HL-60/S4 (cell line): ENCODE measurements around the gene TSPYL6.

ENCODE experiments used
- in situ Hi-C: fragments of 300-500 bp; cut with MboI; formaldehyde crosslinking; loops from 2 replicates; pipeline ENCODE4 v1.14.3; 2022; ENCODE audit warnings: low sequenced_read_pairs

The TSPYL6 gene

DNA sequence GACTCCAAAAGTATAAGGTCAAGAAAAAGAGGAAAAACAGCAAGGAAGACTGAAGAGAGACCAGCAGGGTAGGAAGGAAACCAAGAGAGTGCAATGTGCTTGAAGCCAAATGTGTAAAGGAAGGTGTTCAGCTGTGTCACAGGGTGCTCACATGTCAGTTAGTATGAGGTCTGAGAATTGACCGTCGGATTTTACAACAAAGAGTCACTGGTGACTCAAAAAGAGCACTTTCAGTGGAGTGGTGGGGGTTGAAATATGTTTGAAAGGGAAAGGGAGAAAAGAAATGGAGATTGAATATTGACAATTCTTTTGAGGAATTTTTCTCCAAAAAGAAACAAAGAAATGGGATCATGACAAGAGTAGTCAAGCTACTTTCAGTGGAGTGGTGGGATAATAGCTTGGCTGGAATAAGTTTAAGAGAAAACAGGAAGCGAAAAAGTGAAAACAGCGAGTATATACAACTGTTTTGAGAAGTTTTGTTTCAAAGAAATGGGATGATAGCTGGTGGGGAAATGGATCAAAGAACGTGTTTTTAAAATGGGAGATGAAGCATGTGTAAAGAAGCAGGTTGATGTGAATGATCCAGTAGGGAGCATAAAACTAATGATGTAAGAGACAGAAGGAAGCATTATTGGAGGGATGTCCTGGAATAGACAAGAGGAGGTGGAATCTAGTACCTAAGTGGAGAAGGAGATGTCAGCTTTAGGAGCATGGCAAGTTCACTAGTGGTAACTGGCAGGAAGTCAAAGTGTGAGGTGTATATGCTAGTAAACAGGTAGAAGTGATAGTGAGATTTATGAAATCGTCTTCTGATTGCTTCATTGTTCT, 3.6 kb upstream of the TSPYL6 start:
- in situ Hi-C loops: no loop called here

DNA sequence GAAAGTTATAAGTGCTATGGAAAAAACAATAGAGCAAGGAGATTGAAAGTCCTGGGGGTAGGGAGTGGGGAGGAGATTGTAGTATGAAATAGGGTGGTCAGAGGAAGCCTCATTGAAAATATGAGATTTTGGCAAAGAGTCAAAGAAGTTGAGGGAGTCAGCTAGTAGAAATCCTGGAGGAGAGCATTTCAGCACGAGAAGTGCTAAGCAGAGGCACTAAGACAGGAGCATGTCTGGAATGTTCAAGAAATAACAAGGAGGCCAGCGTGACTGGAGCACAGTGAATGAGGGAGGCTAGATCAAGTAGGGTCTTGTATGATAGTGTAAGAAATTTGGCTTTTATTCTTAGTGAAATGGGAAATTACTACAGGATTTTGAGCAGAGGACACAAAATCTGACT, 2.1 kb upstream of the TSPYL6 start:
- in situ Hi-C loops: no loop called here

DNA sequence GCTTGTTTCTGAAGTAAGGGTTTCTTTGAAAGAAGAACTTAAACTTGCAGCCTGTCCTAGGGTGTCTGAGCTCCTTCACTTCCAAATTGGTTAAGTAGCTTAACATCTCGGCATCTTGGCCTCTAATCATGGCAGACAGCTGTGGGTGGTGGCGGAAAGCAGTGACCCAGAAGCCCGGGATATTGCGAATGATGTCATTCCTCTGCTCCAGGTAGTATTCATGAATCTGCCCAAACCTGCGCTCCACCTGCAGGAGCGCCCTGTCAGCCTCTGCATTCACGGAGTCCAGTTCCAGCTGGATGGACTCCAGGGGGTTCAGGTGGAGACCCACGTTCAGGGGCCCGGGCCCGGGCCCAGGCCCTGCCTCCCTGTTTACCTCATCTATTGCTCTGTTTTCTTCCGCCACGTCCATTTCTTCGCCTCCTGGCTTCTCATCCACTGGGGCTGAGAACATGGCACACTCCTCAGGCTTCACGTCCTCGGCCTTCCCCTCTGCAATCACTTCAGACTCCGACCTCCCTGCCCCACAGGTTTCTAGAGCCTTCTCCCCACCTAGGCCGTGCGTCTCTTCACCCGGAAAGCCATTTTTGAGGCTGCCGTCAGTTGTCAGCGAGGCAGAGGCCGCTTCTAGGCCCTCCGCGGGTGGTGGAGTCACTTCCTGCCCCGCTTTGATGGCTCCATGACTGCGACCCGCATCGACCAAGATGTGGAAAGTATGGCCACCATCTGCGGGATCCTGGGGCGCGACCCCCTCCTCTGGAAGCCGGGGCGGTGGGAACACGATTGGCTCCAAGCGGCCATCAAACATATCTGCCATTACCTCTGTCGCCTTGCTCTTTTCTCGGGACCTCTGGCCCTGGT, 569 bp downstream of the TSPYL6 start:
- in situ Hi-C loops: no loop called here

DNA sequence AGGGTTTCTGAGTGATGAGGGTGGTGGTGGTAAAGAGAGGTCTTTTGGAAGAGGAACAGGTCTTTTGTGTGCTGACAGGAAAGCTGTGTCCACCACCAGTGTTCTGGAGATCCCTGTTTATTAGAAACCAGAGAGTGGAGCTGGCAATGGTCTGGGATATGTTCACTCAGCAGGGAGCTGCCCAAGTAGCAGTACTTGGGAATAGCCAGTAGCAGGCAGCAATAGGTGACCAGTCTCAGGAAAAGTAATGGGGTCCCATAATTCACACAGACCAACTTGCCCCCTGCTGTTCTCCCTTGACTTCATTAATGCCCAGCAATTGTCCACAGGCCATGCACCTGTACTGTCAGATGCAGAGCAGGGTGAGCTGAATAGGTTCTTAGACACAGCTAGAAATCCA, 1.8 kb downstream of the TSPYL6 start:
- in situ Hi-C loops: no loop called here

DNA sequence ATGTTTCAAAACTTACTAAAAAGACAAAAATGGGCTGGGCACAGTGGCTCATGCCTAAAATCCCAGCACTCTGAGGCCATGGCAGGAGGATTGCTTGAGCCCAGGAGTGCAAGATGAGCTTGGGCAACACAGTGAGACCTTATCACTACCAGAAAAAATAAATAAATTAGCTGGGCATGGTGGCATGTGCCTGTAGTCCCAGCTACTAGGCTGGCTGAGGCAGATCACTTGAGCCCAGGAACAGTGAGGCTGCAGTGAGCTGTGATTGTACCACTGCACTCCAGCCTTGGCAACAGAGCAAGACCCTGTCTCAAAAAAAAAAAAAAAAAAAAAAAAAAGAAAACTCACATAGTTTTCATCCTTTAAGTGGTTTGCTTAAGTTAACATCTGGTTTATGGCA, 6.4 kb downstream of the TSPYL6 start:
- in situ Hi-C loops: no loop called here

DNA sequence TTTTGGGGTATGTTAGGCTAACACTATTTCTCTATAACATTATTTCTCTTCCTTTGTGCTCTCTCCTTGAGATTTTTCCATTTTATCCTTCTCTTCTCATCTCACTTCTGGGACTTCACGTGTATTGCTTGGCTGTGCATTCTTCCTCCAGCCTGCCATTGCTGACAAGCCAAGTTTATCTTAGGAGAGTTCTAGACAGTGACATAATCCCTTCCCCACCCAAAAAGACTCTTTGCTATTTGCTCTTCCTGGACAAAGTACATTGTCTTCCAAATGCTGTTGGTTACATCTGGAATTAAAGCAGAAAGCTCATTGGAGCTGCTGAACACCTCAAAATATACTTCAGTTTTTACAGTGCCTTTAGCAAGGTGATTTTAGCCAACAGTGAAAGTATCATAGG, 8.9 kb downstream of the TSPYL6 start:
- in situ Hi-C loops: no loop called here

DNA sequence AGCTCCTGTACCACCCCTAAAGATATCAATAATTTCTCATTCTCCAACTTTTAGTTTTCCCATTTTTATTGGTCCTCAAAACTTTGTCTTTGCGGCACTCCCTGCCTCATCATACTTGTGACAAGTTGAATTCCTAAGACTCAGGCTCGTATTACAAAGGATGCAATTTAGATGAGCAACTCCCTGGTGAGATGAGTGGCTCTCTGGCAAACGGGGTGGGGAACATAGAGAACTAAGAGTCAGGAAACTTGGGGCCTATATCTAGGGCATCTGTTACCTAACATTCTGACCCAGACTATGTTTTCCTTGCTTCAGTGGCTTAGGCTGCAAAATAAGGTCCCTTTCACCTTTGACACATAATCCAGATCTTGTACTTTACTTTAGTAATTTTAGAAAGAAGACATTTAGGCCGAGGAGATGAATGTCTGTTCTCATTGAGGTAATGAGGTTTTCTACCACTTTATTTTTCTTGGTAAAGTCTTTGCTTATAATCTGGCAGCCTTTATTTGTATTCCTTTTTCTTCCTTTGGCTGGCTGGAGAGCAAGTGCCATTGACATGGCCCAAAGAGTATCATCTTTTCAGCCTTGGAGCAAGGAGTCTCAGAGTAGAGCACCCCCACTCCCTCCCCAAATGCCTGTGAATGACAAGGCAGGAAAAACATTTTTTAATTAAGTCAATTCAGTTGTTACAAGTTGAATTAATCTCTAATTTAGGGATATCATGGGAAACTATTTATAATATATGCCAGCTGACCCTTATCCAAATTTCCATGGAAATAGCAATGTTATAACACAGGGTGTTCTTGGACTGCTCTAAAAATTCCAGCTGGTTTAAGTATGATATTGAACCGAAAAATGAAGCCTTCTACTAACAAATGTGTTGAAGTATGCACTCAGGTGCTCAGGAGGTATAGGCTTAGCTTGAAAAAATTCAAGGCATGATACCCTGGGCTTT, 15.2 kb downstream of the TSPYL6 start:
- in situ Hi-C loops: no loop called here

DNA sequence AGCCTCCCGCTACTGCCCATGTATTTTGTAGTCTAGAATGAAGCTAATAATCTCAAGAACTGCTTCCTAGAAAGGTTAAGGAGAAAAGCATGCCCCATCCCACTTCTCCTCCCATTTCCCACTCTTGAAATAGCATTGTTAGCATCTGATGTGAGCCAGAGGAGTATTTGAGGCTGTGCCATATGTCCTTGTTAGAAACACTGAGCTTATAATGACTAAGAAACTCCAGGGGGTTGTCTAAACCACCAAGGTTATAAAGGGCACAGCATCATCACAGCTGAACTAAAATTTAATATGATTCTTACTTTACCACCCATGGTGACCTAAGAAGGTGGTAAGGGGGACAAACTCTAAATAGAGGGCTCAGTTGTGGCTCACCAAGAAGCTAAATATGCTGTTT, 16.6 kb downstream of the TSPYL6 start:
- in situ Hi-C loops: no loop called here

DNA sequence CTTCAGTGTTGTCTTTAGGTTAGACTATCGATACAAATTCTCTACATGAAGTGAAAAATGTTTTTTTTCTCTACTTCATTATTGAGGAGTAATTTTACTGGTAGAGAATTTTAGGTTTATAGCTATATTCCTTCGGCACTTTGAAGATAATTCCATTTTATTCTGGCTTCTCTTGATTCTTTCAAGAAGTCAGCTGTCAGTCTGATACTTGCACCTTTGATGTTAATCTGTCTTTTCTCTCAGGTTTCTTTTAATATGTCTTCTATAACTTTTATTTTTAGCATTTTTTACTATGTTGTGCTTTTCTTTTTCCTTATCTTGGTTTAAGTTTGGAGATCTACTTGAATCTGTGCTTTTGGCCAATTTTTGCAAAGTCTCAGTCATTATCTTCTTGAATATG, 18.6 kb downstream of the TSPYL6 start:
- in situ Hi-C loops: no loop called here

DNA sequence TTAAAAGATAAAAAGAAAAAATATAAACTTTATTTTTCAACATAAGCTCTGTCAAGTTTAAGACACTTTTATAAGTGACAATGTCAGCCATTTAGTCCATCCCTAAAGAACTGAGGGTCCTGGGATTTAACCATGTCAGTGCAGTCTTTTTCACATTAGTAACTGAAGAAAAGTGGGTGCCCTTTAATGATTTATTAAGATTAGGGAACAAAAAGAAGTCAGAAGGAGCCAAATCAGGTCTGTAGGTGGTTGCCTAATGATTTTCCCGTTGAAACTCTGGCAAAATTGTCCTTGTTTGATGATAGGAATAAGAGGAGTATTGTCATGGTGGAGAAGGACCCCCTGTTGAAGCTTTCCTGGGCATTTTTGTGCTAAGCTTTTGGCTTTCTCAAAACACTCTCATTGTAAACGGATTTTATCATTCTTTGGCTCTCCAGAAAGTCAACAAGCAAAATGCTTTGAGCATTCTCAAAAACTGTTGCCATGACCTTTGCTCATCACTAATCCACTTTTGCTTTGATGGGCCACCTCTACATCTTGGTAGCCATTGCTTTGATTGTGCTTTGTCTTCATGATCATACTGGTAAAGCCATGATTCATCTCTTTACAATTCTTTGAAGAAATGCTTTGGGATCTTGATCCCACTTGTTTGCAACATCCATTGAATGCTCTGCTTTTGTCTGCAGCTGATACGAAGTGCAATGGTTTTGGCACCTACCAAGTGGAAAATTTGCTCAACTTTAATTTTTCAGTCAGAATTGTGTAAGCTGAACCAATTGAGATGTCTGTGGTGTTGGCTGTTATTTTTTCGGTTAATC, 22.0 kb downstream of the TSPYL6 start:
- in situ Hi-C loops: no loop called here

DNA sequence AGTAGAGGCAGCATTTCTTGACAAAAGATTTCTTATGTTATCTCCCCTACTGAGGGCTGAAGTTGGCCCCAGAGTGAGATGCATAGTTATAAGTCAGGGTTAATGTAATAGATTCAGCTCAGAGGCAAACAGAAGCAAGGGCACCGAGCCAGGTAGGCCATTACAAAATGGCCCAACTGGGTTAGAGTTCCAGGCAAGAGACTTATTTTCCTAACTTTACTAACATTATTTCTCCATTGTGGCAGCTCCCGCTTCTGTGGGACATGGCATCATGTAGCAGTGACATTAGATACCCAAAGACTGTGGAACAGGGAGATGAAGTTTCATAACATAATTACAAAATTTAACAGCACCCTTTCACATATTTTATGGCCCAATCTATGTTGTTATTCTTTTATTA, 27.1 kb downstream of the TSPYL6 start:
- in situ Hi-C loops: no loop called here

DNA sequence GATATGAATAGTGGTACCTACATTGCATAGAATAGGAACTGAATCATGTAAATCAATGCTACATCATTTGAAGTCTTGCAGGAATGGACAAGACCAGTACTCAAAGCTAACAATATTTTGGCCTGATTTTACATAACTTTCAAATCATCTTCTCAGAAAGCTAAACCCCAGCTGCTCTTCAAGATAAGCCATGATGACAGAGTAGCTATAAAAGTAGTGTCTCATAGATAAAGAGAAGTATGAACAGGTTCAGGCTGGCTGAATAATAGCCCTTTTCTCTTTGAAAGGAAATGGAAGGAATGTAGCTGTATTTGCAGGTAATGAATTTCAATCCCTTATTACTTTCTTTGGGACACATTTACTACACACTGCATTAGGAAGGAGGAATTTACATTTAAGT, 28.2 kb downstream of the TSPYL6 start:
- in situ Hi-C loops: no loop called here

DNA sequence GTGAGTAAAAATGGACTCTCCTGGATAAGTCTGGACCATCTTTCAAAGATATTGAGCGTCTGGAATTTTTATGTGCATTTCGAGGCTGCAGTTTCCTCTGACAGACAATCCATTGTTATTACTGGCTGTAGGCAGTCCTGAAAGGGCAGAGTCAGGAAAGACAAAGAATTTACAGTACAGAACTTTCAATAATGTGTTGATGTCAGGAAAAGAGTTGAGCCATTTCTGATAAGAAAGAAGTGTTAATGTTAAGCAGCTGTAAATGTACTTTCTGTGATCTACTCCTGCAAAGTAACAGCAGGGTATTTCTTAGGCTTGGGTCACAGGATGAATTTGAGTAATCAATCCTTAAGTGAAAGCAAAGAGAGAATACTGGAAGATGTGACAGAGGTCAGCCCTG, 29.8 kb downstream of the TSPYL6 start:
- in situ Hi-C loops: no loop called here

DNA sequence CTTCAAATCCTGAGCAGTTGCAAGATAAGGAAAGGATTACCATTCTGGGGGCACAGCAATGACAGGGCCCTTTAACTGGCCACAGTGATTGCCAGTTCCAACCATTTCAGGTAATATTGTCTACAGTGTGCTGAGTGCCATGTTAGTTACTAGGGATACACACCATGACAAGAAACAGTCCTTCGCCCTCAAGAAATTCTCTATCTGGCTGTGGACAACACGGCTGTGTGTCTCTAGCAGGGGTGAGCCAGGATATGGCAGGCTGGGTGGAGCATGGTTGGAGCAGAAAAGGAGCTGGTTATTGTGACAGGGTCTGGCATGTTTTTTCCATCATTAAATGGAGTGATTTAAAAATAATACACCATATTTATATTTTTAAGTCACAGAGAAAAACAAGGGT, 31.0 kb downstream of the TSPYL6 start:
- in situ Hi-C loops: no loop called here

DNA sequence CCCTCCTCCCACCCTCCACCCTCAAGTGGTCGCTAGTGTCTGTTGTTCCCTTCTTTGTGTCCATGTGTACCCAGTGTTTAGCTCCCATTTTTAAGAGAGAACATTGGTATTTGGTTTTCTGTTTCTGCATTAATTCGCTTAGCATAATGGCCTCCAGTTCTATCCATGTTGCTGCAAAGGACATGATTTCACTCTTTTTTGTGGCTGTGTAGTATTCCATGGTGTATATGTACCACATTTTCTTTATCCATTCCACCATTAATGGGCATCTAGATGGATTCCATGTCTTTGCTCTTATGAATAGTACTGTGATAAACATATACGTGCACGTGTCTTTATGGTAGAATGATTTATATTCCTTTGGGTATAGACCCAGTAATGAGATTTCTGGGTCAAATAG, 42.9 kb downstream of the TSPYL6 start:
- in situ Hi-C loops: no loop called here

DNA sequence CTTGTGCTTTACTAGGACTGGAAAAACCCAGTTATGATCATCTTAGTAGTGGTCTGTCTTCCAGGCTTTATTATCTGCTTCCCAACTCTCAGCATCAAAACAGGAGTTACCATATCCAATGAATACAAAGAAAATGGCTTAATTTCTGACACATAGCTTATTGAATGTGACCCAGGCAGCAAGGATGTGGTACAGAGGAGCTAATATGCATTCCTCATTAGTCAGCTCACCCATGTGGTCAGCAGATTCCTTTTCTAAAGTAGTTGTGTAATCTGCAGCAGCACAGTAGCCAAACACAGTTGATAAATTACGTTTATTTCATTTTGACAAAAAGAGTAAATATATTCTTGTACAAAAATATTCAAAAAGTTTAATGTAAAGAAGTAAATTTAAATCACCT, 43.6 kb downstream of the TSPYL6 start:
- in situ Hi-C loops: no loop called here

DNA sequence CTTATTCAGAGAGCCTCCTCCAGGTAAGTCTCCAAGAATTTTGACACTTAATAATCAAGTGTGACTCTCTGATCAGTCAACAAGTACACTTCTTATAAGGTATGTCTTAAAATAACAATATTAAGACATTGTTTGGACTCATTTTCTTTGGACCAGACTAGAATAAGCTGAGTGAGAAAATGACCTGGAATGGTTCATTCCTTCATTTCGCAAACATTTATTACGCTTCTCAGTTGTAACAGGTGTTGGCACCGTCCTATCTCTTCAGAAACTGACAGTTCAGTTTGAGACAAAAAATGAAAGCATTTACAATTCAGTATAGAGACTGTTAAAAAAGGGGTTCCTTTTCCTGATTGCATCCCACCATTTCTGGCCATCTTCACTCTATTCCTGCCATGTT, 46.6 kb downstream of the TSPYL6 start:
- in situ Hi-C loops: no loop called here

DNA sequence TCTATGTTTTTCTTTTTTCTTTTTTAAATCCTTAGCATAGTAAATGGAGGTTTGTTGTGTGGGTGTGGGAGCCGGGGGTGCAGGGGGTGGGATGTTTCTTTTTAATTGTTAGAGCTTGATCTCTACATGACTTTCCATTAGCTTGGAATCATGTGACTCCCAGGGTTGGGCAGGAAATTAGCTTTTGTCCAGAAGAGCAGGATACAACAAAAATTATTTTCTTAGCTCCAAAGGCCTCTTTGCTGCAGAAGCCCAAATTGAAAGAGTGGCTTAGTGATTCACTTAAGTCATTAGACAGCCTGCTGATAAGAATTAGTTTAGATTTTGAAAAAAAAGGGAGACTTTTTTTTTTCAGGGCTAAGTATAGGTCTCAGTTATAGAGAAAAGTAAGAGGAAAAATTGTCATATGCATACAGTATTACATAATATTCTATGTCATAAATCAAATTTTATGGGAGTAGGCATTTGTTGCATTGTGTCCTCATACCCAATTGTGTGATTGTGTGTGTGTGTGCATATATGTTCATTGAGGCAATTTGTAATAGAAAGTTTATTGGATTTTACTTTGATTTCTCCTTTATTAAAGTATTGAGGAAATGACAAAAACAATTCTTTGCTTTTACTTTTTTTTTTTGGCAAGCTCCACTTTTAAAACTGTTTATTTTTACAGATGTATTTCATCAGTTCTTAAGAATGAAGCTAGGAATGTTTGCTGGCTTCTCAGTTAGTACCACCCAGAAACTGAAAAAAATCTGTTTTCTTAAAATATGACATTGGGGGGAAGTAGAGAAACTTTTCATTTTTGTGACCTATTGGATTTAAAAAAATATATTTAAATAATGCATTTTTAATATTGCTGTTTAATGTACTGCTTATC, 47.4 kb downstream of the TSPYL6 start:
- in situ Hi-C loops: no loop called here

DNA sequence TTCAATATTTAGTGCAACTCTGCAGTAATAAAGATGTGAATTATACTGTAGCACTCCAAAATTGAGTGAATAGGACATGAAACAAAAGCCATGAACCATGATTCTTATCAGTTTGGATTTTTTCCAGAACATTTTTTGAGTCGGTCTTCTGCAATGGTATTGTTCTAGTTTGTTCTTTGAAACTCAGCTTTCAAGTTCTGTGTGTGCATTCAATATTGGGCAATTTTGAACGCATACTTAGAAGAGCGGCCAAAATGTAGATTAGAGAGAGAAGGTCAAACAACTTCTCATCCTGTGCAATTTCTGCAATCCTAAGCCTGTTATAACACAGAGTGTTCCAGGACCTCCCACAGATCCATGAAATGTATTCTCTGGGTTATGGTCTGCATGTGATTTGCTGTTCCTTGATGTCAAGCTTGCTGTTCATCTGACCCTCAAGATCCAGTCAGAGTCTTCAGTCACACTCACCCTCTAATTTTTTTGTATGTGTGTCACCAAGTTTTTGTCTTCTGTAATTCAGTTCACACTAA, 48.3 kb downstream of the TSPYL6 start:
- in situ Hi-C loops: no loop called here
